ENCODE measurements around the gene TMBIM6.
"Not testable (repeated sequence)": the region's sequence is repeated elsewhere in the genome, so short reads cannot be mapped to it uniquely, and the experiment has no call there.

Gene TMBIM6

DNA sequence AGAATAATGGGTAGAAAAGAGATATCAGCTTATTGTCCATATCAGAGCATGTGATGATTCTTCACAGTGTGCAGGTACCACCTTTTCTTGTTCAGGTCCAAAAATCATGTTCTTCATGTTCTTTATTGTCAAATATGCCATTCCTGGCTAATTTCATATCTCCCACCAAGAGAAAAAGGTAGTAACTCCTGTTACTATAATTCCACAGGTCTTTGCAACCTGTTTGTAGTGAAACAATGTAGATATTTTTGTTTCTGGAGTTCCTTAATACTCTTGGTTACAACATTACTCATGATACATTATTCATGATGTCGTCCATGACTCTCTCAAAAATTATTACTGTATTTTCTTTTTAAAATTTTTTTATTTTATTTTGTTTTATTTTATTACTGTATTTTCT, 11.3 kb upstream of the TMBIM6 start:
- DNase-seq = no peak

DNA sequence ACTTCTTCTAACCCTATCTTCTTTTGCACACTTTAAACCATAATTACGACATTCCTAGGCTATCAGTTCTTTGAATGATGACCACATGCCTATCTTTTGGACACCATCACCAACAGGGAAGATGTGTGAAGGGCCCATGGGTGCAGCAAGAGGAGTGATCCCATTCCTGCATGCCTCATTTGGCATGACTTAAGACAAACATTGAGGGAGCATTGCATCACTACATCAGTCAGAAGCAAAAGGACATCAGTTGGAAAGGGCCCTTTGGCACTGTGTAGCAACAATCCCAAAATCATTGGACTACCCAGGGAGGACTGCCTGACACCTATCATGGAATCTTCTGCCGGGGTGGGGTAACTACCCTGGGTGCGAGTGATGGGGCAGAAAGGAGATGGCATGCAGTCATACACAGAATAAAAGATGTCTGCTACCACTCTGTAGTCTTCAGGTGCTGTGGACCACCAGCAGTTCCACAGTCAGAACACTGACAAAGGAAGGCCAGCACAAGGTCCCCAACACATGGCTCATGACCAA, 10.7 kb upstream of the TMBIM6 start:
- no peak for DNase-seq

DNA sequence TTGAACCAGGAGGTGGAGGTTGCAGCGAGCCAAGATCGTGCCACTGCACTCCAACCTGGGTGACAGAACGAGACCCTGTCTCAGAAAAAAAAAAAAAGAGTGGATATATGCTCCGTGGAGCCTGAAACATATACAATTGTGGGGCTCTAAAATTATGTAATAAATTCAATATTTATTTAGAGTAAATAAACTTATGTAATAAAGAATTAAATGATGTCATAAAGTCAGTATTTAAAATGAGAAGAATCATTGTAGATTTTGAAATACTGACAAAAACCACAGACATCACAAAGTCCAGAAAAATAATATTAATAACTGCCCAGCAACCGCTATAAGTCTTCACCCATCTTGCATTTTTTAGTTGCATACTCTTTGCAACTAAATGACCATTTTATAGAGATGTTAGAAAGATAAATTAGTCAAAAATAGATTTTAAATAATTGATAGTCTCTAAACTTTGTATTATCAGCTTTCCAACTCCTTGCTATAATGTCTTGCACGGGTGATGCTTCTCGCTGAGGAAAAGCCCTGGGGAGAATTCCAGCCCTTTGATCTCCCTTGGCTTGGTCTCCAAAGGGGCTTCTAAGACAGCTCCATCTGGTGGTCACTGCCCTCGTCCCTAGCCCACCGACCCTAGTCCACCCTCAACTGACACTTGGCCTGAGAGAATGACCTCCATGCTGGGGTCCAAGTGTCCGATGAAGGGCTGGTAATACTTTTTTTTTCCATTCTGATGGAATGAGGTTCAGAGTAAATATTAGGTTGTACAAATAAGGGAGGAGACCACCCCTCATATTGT, 7.9 kb upstream of the TMBIM6 start:
- no peak for DNase-seq

DNA sequence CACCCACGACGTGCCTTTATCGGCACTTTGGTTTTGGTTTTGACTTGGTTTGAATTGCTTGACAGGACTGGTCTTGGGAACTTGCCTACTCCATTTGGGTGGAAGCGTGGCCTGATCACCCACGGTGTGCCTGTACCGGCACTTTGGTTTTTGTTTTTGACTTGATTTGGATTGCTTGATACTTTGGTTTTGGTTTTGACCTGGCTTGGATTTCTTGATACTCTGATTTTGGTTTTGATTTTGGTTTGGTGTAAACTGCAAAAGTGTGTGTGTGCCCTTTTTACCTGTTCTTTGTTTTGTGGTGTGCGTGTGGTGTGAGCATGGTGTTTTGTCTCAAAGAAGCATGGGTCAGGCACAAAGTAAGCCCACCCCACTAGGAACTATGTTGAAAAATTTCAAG, 6.5 kb upstream of the TMBIM6 start:
- not testable (repeated sequence) for DNase-seq

DNA sequence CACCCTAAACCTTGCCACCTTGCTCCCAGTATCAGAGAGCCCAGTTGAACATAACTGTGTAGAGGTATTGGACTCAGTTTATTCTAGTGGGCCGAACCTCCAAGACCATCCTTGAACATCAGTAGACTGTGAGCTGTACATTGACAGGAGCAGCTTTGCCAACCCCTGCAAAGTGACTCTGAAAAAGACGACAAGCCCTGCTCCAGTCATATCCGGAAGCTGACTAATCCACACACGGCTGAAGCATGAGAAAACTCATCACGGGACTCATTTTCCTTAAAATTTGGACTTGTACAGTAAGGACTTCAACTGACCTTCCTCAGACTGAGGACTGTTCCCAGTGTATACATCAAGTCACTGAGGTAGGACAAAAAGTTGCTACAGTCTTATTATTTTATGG, 2.6 kb upstream of the TMBIM6 start:
- DNase-seq = not testable (repeated sequence)

DNA sequence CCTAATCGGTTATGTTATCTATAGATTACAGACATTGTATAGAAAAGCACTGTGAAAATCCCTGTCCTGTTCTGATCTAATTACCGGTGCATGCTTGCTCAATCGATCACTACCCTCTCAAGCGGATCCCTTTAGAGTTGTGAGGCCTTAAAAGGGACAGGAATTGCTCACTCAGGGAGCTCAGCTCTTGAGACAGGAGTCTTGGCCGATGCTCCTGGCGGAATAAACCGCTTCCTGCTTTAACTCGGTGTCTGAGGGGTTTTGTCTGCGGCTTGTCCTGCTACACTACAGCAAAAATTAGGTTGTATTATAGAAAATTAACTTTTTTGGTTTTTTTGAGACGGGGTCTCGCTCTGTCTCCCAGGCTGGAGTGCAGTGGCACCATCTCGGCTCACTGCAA, 1.1 kb upstream of the TMBIM6 start:
- not testable (repeated sequence) for DNase-seq

DNA sequence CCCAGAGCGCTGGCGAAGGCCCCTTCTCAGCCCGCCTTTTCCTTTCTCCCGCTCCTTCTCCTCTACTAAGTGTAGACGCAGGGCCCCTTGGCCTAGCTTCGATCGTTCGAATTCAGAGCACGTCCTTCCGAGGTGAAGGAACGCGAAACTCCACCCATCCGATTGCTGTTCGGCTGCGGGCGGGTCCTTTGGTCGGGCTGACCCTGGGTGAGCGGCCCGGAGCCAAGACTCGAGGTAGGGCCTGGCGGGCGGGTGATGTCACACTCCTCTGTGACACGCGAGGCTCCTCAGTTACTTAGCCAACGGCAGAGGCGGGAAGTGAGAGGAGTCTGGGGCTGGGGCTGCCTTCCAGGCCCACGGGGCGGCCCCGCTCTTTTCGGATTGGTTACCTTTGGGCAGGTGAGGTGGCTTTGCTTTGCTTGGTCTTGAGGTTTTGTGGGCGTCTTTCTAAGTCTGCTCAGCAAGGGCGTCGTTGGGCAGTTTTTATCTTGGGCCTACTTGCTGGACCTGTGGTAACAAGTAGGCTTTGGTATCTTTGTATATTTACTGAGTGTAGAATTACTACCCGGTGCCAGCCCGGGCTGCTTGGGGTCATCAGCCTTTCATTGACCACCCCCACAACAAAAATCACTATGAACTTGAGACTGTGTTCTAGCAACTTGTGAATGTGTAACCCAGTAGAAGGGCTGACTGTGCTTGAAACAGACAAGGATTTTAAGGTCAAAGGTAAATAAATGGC, 694 bp downstream of the TMBIM6 start:
- peak; percentile 87 for DNase-seq

DNA sequence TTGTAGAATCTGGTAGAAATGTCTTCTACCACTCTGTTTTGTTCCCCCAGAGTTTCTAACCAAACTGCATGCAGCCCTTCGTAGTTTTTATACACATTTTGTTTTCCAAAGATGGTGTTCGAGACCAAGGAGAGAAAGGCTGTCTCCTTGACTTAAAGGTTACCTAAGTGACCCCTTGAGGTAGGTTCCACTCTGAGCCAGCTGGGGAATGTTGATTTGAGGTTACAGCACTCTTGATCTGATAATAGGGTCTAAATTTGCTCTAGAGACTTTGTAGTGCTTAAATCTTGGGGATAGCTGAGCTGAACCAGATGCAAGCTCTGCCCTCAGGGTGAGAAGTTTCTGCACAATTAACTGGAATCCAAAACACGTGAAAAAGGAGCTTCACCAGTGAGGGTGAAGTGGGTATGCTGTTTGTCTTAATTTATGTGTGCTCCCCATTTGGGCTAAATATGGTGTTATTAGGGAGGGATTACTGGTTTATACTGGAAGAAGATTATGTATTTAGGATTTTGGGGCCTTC, 3.1 kb downstream of the TMBIM6 start:
- DNase-seq = no peak

DNA sequence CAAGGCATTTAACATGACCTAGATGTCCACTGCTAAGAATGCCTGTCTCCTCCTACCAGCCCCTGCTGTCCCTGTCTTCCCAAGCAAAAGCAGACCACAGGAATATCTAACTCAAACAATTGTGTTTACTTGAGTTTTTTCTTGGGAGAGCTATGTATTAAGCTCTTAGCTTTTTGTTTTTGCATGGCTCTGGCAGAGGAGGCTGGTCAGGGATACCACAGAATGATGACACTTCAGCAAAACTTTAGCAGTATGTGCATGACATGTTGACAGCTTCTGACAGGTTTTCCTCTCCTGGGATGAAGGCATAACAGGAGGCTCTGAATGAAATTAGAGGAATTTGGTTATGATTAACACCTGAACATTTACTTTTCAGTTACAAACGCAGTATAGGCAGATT, 6.9 kb downstream of the TMBIM6 start:
- DNase-seq = no peak

DNA sequence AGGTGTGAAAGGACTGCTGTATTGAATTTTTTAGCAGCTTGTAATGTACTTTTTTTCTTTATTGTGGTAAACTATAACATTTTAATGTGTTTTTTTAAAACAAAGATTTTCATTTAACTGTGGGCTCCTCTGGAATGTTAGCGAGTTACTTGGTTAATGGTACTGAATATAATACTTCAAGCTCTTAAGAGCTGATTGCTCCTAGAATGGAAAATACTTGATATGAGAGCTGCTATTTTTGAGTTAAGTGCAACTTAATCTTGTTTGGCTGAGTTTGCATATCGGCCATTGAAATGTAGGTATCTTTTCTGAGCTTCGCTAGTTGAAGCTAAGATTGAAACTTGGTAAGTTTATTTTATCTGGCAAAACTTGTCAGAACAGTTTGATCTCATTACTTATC, 7.4 kb downstream of the TMBIM6 start:
- DNase-seq = no peak

DNA sequence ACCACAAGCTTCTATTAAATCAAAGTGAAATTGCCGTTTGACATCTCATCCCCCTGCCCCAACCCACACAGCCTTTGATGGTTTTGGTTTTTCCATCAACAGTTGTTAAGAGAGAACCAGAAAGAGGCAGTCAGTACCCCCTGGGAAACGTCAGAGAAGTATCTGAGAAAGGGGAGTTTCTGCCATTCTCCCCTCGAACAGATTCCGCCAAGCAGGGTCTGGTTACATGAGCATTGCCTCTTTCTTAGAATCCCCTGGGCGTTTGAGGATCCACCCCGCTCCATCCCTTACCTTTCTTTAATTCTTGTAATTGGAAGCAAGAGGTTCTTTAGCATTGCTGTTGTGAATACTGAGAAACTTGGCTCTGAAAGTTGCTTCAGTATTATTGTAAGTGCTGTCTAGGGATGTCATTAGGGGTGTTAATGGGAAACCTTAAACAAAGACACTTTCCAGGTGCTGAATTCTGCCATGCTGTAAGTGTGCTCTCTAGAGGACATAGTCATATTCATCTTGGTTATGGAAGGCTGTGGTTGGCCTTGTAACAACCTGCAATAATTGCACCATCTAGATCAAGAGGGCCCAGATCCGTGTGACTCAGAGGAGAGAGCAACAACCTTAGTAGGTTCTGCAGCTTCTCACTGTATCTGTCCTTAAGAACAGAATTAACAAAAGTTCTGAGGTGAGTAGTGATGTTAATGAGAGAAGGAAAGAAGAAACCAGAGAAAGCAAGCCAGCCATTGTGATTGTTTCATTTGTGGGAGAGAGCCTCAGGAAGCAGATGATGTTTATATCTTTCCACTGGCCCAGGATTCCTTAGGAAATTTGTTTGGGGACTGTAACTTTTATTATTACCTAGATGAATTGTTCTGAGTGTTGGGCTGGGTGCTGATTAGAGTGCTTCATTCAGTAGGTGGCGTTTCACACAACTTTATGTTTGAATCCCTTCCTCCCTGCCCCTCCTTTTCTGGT, 9.0 kb downstream of the TMBIM6 start:
- DNase-seq = peak; percentile 45

DNA sequence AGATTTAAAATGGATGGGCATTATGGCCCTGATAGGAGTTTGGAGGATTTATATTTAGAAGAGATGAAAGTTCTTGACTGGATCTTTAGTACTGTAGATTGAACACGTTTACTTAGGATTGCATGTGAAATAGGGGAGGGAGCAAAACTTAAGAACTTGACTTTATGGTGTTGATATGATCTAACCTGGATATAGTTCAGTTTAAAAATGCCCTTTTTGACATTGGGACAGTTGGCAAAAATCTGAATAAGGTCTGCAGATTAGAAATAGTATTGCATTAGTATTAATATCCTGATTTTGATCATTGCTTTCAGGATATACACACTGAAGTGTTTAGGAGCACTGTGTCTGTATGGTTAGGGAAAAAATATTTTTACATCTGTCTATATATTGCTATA, 9.6 kb downstream of the TMBIM6 start:
- DNase-seq = no peak

DNA sequence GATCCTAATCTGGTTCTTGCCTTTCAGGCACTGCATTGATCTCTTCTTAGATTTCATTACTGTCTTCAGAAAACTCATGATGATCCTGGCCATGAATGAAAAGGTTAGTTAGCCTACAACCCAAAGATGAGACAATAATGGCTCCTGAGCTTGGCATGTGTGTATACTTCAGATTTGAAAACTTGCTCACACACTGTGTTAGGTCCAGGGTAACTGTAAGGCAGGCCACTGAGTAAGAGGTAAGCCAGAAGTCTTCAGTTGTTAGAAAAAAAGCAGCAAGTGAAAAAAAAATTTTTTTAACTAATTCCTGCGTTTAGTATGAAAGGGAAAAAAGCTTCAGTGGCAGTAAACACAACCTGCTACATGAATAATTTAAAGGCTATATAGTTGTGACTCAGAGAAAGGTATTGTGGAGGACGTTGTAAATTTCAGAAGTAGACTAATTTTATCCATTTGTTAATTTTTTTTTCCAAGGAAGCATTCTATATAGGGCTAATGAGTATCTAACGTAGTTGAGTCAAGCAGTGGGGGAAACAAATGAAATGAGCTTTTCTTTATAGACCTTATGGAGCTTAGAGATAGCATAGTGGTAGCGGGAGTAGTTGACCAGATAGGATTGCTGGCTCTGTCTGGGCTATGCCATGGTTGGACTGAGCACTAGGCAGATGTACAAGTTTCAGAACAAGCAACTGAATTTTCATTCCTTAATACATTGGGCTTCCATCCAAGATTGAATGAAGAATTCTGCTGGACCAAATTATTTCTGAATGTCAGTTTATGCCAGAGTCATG, 20.5 kb downstream of the TMBIM6 start:
- no peak for DNase-seq

DNA sequence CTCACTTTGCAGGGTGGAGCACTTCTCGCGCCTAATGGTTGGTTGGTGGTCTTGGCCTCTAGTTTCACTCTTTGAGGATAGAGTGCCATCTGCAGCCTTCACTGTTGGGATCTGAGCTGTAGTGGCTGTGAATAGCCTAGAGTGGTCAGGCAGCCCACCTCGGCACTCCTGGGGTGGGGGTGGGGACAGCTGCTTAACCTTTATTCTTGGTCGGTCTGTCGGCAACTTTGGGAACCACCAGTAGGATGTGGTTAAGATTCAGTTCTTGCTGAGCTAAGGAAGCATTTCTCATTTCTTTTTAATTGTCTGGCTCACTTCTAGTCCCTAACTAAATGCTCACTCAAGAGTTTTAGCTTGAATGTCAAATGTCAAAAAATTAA, 21.1 kb downstream of the TMBIM6 start:
- peak; percentile 24 for DNase-seq

DNA sequence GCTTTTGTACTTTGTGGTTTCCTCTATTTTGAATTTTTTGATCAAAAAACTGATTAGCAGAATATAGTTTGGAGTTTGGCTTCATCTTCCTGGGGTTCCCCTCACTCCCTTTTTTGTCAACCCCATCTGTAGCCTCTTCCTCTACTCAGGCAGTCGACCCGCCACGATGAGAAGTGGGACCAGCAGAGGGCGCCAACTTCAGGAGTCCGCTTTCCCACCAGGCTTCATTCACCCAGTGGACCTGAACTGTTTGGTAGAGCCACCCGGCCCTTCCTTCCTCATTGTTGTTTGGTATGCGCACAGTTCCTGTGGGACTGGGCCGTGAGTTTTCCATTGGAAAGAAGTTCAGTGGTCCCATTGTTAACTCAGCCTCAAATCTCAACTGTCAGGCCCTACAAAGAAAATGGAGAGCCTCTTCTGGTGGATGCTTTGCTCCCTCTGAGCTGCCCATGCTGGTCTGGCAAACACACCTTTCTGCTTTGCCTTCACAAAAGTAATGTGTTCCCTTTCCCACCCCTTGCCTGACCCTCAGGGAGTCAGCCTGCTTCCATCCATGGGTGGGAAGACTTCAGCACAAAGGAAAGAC, 21.7 kb downstream of the TMBIM6 start:
- DNase-seq = peak; percentile 84

DNA sequence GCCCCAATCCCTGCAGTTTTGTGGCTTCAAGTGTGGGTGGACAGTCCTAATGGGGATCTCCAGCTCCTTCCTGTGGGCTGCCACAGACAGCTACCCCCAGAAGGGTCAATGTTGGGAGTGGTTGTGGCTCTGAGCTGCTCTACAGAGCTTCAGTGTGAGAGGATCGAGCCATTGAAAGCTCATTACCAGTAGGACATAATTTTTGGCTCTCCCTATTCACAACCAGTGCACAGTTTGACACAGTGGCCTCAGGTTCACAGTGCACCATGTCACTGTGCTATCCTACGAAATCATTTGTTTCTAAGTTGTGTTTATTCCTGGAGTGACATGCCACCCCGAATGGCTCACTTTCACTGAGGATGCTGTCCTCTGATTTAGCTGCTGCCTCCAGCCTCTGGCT, 22.8 kb downstream of the TMBIM6 start:
- no peak for DNase-seq

DNA sequence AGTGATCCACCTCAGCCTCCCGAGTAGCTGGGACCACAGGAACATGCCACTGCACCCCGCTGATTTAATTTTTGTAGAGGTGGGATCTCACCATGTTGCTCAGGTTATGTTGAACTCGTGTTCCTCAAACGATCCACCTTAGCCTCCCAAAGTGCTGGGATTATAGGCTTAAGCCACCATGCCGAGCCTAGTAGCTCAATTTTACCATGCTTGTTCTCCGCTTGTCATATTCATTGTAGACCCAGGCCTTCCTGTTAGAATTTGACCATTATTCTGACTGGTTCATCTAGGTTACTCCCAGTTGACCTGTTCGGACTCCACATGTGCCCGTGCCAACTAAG, 24.7 kb downstream of the TMBIM6 start:
- DNase-seq = no peak

DNA sequence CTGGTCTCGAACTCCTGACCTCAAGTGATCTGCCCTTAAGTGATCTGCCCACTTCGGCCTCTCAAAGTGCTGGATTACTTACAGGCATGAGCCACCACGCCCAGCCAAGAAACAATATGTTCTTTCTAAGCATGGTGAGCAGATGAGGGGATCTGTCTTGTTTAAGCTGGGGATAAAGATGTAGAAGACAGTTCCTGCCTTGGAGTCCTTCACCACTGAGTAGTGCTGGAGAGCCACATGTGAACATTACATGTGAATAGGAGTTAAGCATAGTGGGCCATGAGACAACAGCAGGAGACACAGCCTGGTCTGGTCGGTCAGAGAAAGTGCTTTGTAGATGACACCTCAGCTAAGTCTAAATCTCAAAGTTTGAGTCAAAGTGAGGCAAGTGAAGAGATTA, 26.0 kb downstream of the TMBIM6 start:
- no peak for DNase-seq

DNA sequence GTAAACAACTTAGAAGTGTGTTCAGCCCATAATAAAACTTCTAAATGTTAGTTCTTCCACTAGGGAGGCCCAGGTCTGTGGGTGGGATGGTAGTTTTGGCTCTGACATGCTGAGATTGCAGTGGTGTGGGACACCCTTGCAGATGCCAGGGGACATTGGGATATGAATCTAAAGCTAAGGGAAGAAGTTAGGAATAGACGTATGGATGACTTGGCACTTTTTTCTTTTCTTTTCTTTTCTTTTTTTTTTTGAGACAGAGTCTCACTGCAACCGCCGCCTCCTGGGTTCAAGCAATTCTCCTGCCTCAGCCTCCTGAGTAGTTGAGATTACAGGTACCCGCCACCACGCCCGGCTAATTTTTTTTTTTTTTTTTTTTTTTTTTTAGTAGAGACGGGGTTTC, 31.7 kb downstream of the TMBIM6 start:
- not testable (repeated sequence) for DNase-seq

DNA sequence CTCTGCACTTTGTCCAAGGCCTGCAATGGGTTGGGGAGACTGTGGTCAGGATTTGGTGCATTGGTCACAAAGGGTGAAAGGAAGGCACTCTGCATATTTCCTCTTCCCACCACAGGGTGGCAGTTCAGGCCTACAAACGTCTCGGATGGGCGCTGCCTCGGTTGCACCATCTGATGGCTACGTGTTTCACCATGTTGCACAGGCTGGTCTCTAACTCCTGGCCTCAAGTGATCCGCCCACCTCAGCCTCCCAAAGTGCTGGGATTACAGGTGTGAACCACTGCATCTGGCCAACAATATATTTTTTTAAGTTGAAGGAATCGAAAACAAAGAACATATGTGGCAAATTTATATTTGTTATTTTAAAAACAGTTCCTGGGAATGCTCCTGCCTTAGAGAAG, 35.1 kb downstream of the TMBIM6 start:
- DNase-seq = peak; percentile 63

DNA sequence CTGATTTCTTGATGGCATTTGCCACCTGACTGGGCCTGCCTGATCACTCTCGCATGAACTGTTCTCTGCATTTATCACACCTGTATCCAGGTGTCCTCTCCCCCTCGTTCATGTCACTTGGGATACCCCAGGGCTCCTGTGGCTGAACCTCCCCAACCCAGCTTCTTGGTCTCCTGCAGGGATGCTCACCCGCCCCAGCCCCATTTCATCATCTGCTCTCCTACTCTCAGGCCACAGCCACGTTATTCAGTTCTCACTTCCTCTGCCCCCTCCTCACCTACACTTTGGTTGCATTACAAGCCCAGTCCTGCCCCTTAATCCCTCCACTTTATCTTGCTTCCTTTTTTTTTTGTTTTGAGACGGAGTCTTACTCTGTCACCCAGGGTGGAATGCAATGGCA, 35.5 kb downstream of the TMBIM6 start:
- DNase-seq = no peak

DNA sequence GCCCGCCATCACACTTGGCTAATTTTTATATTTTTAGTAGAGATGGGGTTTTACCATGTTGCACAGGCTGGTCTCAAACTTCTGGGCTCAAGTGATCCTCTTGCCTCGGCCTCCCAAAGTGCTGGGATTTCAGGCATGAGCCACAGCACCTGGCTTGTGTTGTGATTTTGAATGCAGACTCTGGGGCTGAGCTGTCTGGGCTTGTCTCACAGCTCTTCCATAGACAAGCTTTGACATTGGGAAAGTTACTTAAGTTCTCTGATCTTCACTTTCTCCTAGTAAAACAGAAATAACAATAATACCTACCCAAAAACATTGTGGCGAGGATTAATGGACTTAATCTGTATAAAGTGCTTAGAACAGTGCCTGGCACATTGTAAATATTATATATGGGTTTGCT, 36.0 kb downstream of the TMBIM6 start:
- DNase-seq = no peak

All from CD4-positive, alpha-beta T cell treated with Interleukin-6 for 4 hours (primary cell).